Measurements from ENCODE around the gene ATP6AP1. TPM values are rescaled to one million over a fixed set of nuclear protein-coding genes. Genes with fewer than 3 reads are reported as not detected.

The ATP6AP1 gene
- total and polyA plus RNA-seq, 2 experiments from 2014 or later = 37.7 to 52.1 TPM

DNA sequence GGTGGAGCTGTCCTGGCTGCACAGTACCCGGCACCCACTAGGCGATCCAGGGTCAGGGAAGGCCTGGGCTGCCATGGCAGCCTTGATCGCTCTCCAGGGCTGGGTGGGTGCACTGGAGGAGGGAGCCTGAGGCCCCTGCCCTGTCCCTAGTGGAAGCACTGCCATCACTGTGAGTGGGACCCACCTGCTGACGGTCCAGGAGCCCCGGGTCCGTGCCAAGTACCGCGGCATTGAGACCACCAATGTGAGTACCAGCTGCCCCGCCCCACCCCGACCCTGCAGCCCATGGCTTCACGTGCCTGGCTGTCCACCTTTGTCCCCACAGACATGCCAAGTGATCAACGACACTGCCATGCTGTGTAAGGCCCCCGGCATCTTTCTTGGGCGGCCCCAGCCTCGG is 38.4 kb downstream of the ATP6AP1 start (continued):
- TF ChIP-seq, protein P1, sequence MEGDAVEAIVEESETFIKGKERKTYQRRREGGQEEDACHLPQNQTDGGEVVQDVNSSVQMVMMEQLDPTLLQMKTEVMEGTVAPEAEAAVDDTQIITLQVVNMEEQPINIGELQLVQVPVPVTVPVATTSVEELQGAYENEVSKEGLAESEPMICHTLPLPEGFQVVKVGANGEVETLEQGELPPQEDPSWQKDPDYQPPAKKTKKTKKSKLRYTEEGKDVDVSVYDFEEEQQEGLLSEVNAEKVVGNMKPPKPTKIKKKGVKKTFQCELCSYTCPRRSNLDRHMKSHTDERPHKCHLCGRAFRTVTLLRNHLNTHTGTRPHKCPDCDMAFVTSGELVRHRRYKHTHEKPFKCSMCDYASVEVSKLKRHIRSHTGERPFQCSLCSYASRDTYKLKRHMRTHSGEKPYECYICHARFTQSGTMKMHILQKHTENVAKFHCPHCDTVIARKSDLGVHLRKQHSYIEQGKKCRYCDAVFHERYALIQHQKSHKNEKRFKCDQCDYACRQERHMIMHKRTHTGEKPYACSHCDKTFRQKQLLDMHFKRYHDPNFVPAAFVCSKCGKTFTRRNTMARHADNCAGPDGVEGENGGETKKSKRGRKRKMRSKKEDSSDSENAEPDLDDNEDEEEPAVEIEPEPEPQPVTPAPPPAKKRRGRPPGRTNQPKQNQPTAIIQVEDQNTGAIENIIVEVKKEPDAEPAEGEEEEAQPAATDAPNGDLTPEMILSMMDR (conservative IDR thresholded peaks at IDR 0.05; ENCODE audit: low read depth in 2 of 2) = no peak
- TF ChIP-seq, protein P2, sequence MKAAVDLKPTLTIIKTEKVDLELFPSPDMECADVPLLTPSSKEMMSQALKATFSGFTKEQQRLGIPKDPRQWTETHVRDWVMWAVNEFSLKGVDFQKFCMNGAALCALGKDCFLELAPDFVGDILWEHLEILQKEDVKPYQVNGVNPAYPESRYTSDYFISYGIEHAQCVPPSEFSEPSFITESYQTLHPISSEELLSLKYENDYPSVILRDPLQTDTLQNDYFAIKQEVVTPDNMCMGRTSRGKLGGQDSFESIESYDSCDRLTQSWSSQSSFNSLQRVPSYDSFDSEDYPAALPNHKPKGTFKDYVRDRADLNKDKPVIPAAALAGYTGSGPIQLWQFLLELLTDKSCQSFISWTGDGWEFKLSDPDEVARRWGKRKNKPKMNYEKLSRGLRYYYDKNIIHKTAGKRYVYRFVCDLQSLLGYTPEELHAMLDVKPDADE (IDR thresholded peaks at IDR 0.05) = no peak
- TF ChIP-seq ZNF114 (CRISPR knock-in tag; IDR thresholded peaks at IDR 0.05) = no peak
- no peak for TF ChIP-seq EZH2 (IDR thresholded peaks at IDR 0.05; ENCODE audit: low read depth, unreplicated experiment)
- TF ChIP-seq STAT1 (IDR thresholded peaks at IDR 0.05; ENCODE audit: unreplicated experiment) = no peak
- no peak for TF ChIP-seq POLR2AphosphoS5 (IDR thresholded peaks at IDR 0.05; ENCODE audit: low read depth)
- no peak for TF ChIP-seq JUNB (IDR thresholded peaks at IDR 0.05; ENCODE audit: unreplicated experiment)
- TF ChIP-seq CREB1 (CRISPR knock-in tag; IDR thresholded peaks at IDR 0.05; ENCODE audit: low read depth) = no peak

DNA sequence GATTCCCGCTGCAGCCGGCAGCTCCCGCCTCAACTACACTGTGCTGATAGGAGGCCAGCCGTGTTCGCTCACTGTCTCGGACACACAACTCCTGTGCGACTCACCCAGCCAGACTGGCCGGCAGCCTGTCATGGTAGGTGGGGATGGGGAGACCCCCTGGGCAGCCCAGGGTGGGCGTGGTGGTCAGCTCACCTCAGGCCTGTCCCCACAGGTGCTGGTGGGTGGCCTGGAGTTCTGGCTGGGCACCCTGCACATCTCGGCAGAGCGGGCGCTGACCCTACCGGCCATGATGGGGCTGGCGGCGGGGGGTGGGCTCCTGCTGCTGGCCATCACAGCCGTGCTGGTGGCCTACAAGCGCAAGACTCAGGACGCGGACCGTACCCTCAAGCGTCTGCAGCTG is 39.1 kb downstream of the ATP6AP1 start:
- DNase-seq (ENCODE audit: low spot score) (no peak), ATAC-seq (no peak)
- no peaks in the 10 kb centered on the region for H3K4me1 ChIP-seq (ENCODE audit: insufficient read depth)

More for the DNA sequence above, 39.1 kb downstream of the ATP6AP1 start:
- no peak overlapping the region for H3K27ac Mint-ChIP-seq
- H3K27ac ChIP-seq (ENCODE audit: low read depth) = no peak overlapping the region
- H4K20me1 ChIP-seq (replicated peaks; ENCODE audit: insufficient read depth) = no peaks in the 10 kb centered on the region; the same call in 1 of the 2 replicates
- no peaks in the 10 kb centered on the region for H3K9me2 ChIP-seq (ENCODE audit: insufficient read depth)
- peaks cover 2% of the 10 kb centered on the region for H3K27me3 Mint-ChIP-seq (ENCODE audit: insufficient read depth, low read depth, poor library complexity)
- peaks cover 7% of the 10 kb centered on the region; the same call in 2 of the 3 replicates for H3K36me3 Mint-ChIP-seq (ENCODE audit: low read depth)
- no peaks in the 10 kb centered on the region for H3K36me3 ChIP-seq (ENCODE audit: insufficient read depth)
- no peak overlapping the region for H3K4me3 Mint-ChIP-seq
- no peaks in the 10 kb centered on the region for H3K4me1 Mint-ChIP-seq
- no peak overlapping the region for H3K4me3 ChIP-seq
- no peaks in the 10 kb centered on the region for H3K27me3 ChIP-seq (ENCODE audit: insufficient read depth)
- no peaks in the 10 kb centered on the region for H3K9me3 Mint-ChIP-seq
- TF ChIP-seq EZH2 (IDR thresholded peaks at IDR 0.05; ENCODE audit: low read depth, unreplicated experiment) (no peak), JUNB (IDR thresholded peaks at IDR 0.05; ENCODE audit: unreplicated experiment) (no peak), CREB1 (CRISPR knock-in tag; IDR thresholded peaks at IDR 0.05; ENCODE audit: low read depth) (no peak), POLR2AphosphoS5 (IDR thresholded peaks at IDR 0.05; ENCODE audit: low read depth) (no peak)
- TF ChIP-seq, protein P3, sequence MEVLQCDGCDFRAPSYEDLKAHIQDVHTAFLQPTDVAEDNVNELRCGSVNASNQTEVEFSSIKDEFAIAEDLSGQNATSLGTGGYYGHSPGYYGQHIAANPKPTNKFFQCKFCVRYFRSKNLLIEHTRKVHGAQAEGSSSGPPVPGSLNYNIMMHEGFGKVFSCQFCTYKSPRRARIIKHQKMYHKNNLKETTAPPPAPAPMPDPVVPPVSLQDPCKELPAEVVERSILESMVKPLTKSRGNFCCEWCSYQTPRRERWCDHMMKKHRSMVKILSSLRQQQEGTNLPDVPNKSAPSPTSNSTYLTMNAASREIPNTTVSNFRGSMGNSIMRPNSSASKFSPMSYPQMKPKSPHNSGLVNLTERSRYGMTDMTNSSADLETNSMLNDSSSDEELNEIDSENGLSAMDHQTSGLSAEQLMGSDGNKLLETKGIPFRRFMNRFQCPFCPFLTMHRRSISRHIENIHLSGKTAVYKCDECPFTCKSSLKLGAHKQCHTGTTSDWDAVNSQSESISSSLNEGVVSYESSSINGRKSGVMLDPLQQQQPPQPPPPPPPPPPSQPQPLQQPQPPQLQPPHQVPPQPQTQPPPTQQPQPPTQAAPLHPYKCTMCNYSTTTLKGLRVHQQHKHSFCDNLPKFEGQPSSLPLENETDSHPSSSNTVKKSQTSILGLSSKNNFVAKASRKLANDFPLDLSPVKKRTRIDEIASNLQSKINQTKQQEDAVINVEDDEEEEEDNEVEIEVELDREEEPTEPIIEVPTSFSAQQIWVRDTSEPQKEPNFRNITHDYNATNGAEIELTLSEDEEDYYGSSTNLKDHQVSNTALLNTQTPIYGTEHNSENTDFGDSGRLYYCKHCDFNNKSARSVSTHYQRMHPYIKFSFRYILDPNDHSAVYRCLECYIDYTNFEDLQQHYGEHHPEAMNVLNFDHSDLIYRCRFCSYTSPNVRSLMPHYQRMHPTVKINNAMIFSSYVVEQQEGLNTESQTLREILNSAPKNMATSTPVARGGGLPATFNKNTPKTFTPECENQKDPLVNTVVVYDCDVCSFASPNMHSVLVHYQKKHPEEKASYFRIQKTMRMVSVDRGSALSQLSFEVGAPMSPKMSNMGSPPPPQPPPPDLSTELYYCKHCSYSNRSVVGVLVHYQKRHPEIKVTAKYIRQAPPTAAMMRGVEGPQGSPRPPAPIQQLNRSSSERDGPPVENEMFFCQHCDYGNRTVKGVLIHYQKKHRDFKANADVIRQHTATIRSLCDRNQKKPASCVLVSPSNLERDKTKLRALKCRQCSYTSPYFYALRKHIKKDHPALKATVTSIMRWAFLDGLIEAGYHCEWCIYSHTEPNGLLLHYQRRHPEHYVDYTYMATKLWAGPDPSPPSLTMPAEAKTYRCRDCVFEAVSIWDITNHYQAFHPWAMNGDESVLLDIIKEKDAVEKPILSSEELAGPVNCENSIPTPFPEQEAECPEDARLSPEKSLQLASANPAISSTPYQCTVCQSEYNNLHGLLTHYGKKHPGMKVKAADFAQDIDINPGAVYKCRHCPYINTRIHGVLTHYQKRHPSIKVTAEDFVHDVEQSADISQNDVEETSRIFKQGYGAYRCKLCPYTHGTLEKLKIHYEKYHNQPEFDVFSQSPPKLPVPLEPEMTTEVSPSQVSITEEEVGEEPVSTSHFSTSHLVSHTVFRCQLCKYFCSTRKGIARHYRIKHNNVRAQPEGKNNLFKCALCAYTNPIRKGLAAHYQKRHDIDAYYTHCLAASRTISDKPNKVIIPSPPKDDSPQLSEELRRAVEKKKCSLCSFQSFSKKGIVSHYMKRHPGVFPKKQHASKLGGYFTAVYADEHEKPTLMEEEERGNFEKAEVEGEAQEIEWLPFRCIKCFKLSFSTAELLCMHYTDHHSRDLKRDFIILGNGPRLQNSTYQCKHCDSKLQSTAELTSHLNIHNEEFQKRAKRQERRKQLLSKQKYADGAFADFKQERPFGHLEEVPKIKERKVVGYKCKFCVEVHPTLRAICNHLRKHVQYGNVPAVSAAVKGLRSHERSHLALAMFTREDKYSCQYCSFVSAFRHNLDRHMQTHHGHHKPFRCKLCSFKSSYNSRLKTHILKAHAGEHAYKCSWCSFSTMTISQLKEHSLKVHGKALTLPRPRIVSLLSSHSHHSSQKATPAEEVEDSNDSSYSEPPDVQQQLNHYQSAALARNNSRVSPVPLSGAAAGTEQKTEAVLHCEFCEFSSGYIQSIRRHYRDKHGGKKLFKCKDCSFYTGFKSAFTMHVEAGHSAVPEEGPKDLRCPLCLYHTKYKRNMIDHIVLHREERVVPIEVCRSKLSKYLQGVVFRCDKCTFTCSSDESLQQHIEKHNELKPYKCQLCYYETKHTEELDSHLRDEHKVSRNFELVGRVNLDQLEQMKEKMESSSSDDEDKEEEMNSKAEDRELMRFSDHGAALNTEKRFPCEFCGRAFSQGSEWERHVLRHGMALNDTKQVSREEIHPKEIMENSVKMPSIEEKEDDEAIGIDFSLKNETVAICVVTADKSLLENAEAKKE (CRISPR knock-in tag; IDR thresholded peaks at IDR 0.05) = no peak
- no peaks in the 10 kb centered on the region for H3K79me2 ChIP-seq (replicated peaks; ENCODE audit: insufficient read depth)
- H3F3A ChIP-seq (replicated peaks; ENCODE audit: low read depth) = no peaks in the 10 kb centered on the region
- H2AFZ ChIP-seq = no peak overlapping the region
- H3K4me2 ChIP-seq = no peak overlapping the region
